GM12873 (cell line): Measurements from ENCODE around the gene GPRC5C.
A peak's percentile ranks its signal among the peaks of the same experiment; 100 is the strongest.

Source experiments
- TF ChIP-seq, protein P1 (sequence below): IDR thresholded peaks from 2 replicates; pipeline ENCODE4 v1.5.1; 2012; ENCODE audit warnings: low read depth, mild to moderate bottlenecking, moderate library complexity, low read length, control low read depth; ENCODE audit not compliant: insufficient read depth; ENCODE audit errors: missing control alignments

The GPRC5C gene

DNA sequence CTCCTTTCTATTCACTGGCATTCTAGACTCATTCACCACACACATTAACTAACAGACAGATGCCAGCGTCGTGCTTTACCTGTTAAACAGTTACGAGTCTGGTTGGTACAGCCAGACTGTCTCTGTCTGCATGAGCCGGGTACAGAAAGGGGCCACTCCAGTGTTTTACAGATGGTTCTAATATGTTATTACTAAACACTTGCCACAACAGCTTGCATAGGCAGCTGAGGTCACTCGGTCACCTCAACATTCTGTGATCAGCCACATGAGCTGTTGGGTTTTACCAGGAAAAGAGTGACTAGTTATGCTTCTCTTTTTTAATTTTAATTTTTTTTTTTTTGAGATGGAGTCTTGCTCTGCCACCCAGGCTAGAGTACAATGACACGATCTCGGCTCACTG, 59.7 kb downstream of the GPRC5C start:
- TF ChIP-seq, protein P1, sequence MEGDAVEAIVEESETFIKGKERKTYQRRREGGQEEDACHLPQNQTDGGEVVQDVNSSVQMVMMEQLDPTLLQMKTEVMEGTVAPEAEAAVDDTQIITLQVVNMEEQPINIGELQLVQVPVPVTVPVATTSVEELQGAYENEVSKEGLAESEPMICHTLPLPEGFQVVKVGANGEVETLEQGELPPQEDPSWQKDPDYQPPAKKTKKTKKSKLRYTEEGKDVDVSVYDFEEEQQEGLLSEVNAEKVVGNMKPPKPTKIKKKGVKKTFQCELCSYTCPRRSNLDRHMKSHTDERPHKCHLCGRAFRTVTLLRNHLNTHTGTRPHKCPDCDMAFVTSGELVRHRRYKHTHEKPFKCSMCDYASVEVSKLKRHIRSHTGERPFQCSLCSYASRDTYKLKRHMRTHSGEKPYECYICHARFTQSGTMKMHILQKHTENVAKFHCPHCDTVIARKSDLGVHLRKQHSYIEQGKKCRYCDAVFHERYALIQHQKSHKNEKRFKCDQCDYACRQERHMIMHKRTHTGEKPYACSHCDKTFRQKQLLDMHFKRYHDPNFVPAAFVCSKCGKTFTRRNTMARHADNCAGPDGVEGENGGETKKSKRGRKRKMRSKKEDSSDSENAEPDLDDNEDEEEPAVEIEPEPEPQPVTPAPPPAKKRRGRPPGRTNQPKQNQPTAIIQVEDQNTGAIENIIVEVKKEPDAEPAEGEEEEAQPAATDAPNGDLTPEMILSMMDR, result no peak

DNA sequence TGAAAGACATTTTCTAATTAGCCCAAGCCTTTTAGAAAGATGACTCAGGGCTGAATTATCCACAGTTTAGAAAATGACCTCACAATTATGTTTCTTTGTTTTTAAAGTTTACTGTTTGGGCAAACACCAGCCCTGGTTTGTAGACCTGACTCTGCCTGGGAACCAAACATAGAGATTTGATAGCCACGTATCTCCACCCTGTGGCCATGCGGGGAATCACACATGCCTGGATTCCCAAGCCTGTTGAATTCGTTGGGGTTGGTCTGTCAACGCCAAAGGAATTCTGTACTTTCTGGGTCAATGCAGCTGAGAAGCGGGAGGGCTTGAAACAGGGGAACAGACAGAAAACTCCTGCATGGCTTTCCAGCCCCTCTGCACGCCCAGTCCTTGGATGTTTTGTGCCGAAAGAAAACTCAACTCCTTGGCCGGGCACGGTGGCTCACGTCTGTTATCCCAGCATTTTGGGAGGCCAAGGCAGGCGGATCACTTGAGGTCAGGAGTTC, 61.5 kb downstream of the GPRC5C start:
- TF ChIP-seq, protein P1, result peak; percentile 93
